ENCODE results near the gene SHKBP1.
"Not testable (repeated sequence)": the region's sequence is repeated elsewhere in the genome, so short reads cannot be mapped to it uniquely, and the experiment has no call there.

Gene SHKBP1

DNA sequence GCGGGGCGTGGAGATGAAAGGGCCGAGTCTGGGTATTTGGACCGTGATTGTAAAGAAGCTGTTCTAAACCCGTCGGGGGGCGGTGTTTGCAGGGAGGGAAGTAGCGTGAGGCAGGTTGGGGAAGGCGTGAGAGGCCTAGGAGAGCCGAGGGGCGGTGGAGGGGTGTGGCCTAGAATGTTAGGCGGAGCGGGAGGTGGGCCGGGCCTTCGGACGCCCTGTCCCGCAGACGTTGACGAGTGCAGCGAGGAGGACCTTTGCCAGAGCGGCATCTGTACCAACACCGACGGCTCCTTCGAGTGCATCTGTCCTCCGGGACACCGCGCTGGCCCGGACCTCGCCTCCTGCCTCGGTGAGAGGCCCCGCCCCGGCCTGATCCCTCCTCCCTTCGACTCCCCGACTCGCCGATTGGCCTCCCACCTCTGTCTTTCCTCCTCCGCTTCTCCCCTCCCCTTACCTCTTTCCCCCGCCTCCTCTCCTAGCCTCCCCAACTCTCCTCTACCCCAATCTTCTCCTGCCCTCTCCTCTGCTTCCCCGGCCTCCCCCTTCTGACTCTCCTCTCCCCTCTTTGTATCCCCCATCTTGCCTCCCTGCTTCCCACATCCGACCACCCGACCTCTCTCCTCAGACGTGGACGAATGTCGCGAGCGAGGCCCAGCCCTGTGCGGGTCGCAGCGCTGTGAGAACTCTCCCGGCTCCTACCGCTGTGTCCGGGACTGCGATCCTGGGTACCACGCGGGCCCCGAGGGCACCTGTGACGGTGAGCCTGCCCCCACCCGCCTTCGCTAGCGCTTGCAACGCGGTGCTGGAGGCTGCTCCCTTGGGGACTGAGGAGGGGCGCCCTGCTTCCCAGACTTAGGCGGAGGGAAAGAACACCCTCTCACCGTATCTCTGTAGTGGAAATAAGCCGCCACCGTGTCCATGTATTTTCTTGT is 37.3 kb downstream of the SHKBP1 start:
- peak in 4 of 56 donors; percentile 36 to 58 (median 48) for DNase-seq

DNA sequence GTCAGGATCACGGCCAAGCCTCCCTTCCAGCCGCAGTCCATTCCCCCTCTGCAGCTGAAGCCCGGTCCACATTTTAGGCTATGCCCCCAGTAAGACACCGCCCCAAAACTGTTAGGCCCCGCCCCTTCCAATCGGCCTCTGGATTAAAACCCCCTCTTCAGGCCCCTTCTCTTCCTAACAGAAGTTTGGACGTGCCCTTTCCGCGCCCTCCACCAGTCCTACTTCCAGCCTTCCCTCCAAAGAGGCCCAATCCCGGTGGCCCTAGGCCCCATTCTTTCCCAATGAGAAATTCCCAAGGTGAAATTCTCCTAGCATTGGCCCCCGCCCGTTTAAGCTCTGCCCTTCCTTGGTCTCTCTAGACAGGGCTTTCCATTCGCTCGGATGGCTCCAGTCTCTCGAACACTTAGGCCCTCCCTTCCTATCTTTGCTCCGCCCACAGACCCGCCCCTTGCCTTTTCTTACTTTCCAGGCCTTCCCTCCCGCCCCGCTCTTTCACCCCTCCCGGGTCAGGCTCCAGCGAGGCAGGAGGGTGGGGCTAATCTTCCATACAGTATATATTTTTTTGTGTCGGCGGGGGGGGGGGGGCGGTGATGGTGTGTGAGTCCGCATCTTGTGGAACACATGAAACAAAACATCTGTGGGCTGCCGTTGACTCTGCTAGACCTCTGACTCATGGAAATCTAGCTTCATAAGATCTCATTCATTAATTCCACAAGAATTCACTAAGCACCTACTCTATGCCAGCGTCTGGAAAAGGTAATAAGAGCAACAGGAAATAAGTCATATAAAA is 38.1 kb downstream of the SHKBP1 start:
- DNase-seq: peak in 6 of 56 donors; percentile 7 to 26 (median 16)

DNA sequence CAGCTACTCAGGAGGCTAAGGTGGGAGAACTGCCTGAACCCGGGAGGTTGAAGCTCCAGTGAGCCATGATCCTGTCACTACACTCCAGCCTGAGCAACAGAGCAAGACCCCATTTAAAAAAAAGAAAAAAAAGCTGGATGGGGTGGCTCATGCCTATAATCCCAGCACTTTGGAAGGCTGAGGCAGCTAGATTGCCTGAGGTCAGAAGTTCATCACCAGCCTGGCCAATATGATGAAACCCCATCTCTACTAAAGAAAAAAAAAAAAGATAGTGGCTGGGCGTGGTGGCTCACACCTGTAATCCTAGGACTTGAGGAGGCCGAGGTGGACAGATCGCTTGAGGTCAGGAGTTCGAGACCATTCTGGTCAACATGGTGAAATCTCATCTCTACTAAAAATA is 39.5 kb downstream of the SHKBP1 start:
- no peak for DNase-seq

DNA sequence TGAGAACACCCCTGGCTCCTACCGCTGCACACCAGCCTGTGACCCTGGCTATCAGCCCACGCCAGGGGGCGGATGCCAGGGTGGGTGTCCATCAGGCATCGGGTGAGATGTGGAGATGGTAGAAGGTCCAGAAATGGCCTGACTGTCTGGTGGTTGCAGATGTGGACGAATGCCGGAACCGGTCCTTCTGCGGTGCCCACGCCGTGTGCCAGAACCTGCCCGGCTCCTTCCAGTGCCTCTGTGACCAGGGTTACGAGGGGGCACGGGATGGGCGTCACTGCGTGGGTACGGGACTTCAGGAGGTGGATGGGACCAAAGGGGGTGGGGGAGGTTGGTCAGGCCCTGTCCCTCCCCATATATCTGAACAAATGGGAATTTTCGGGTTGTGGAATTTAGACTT is 40.3 kb downstream of the SHKBP1 start:
- no peak for DNase-seq

DNA sequence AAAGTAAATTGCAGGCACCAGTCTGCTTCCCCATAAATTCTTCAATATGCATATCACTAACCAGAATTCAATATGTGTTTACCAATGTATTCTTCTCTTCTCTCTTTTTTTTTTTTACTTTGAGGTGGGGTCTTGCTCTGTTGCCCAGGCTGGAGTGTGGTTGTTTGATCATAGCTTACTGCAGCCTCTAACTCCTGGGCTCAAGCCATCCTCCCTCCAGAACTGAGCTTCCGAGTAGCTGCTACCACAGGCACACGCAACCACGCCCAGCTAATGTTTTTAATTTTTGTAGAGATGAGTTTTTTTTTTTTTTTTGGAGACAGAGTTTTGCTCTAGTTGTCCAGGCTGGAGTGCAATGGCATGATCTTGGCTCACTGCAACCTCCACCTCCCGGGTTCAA is 41.3 kb downstream of the SHKBP1 start:
- DNase-seq: no peak

DNA sequence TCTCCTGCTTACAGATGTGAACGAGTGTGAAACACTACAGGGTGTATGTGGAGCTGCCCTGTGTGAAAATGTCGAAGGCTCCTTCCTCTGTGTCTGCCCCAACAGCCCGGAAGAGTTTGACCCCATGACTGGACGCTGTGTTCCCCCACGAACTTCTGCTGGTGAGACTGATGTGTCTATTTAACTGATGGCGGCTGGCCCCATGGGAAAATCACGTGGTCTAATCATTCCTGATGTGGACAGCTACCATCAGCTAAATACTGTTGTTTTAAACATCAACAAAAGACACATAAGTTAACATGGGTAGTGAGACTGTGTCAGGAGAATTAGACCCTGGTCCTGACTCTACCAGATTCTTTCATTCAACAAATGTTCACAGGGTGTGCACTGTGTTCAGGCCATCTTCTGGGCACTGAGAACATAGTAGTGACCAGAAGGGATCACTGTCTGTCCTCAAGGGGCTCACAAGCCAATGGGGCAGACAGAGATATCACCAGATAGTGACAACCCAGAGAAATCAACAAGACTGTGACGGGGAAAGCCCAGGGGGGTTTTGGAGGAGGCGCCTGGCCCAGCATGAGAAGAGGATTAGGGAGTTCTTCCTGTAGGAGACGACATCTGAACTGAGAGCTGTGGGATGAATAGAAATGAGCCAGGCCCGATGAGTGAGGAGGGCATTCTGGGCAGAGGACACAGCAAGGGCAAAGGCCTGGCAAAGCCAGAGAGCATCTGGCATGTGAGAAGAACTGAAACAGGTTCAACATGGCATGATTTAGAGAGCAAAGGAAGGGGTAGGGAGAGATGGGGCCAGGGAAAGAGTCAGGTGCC is 42.9 kb downstream of the SHKBP1 start:
- DNase-seq: no peak

DNA sequence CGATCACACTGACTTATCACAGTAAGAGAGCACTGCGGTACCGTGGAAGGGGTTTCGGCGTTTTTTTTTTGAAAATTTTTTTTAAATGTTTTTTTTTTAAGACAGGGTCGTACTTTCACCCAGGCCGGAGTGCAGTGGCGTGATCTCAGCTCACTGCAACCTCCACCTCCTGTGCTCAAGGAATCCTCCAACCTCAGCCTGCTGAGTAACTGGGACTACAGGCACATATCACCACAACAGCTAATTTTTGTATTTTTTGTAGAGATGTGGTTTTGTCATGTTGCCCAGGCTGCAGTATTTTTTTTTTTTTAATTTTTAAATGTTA is 43.5 kb downstream of the SHKBP1 start:
- DNase-seq: no peak

DNA sequence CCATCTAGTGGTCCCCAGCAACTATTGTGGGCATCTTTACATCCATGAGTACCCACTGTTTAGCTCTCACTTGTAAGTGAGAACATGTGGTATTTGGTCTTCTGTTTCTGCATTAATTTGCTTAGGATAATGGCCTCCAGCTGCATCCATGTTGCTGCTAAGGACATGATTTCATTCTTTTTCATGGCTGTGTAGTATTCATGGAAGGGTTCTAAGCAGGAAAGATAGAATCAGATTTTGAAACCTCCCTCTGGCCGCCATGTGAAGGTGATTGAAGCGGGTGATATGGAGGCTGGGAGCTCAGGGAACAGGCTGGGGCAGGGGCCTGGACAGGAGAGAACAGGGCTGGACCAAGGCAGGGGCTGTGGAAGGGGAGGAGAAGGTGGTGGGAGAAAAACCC is 44.6 kb downstream of the SHKBP1 start:
- no peak for DNase-seq

DNA sequence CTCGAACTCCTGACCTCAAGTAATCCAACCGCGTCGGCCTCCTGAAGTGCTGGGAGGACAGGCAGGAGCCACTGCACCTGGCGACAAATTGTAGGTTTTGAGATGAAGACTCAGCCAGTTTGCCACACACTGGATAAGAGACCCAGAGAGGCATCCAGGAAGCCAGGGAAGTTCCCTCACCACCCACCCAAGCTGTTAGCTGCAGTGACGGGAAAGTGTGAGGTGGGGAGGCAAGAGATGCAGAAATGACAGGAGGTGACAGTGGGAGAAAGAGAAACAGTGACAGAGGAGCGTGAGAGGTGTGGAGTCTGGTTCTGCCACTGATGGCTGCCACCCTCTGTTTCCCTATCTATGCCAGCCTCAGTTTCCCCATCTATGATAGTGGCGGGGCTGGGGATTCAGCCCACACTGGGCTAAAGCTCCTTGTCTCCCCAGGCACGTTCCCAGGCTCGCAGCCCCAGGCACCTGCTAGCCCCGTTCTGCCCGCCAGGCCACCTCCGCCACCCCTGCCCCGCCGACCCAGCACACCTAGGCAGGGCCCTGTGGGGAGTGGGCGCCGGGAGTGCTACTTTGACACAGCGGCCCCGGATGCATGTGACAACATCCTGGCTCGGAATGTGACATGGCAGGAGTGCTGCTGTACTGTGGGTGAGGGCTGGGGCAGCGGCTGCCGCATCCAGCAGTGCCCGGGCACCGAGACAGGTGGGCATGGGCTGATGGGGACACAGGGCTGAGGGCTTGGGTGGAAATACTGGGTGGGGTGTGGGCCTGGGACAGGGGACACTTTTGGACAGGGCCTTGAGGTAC is 45.5 kb downstream of the SHKBP1 start:
- DNase-seq: peak in 1 of 56 donors; percentile 27

DNA sequence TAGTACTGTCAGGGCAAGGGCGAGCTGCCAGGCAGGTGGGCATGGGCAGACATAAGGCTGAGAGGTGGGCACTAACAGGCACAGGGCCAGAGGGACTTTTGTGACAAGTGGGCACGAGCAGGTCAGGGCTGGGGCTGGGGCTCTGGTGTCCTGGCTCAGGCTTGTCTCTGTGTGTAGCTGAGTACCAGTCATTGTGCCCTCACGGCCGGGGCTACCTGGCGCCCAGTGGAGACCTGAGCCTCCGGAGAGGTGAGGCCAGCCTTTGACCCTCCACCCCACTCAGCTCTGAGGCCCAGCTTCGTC is 46.1 kb downstream of the SHKBP1 start:
- no peak for DNase-seq

DNA sequence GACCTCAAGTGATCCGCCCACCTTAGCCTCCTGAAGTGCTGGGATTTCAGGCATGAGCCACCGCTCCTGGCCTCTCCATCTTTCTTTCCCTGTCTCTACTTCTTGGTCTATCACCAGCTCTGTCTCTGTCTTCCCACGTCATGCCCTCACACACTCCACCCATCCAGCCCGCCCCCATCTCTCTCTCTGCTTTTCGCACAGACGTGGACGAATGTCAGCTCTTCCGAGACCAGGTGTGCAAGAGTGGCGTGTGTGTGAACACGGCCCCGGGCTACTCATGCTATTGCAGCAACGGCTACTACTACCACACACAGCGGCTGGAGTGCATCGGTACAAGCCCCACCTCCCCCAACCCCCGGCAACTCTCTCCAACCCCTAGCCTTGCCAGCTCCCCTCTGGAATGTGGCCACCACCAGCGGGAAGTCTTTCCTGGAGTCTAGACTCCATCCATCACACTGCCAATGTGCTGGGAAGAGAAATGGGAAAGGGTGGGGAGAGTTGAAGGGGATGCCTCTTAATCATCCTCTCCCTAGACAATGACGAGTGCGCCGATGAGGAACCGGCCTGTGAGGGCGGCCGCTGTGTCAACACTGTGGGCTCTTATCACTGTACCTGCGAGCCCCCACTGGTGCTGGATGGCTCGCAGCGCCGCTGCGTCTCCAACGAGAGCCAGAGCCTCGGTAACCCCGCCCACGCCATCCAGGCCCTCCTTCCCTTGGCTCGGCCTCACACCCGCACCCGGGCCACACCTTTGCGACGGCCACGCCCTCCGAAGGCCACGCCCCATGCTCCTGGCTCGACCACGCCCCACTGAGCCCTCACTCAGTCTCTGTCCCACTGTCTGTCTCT is 47.0 kb downstream of the SHKBP1 start:
- peak in 1 of 56 donors; percentile 34 for DNase-seq

DNA sequence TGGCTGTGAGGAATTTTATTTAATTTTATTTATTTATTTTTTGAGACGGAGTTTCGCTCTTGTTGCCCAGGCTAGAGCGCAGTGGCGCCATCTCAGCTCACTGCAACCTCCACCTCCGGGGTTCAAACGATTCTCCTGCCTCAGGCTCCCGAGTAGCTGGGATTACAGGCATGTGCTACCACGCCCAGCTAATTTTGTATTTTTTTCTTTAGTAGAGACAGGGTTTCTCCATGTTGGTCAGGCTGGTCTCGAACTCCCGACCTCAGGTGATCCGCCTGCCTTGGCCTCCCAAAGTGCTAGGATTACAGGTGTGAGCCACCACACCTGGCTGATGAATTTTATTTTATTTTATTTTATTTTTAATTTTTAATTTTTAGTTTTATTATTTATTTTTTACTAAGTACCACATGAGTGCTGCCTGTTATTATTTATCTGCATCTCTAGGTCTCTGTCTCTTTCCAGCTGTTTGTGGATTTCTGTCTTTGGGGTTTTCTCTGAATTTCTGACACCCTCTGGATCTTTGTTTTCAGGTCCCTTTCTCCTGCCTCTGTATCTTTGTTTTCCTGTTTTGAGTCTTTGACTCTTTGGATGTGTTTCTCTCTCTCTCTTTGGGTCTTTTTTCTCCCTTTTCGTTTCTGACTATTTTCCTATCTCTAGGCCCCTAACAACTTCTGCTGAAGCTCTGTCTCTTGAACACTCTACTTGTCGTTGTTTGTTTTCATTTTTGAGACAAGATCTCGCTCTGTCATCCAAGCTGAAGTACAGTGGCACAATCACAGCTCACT is 47.9 kb downstream of the SHKBP1 start:
- not testable (repeated sequence) for DNase-seq

DNA sequence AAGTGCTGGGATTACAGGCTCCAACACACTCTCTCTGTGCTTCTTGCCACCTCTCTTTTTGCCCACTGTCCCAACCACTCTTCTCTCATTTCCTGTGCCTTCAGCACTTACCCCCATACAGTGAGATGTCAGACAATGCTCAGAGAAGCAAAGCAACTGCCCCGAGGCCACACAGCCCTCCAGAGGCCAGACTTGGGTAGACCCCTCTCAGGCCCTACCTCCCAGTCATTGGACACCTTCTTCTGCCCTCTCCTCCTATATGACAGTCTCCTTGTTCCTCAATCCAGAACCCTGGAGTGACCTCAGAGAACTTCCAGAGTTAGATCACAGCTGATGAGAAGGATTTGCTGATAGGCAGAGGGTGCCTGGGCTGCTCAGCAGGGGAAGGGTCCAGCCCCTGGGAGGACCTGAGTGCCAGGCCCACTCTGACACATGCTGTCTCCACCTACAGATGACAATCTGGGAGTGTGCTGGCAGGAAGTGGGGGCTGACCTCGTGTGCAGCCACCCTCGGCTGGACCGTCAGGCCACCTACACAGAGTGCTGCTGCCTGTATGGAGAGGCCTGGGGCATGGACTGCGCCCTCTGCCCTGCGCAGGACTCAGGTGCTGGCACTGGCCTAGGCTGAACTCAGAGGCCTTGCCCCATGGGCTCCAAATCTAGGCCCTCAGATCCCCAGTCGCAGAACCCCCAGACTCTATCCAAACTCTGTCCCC is 48.9 kb downstream of the SHKBP1 start:
- DNase-seq: no peak

DNA sequence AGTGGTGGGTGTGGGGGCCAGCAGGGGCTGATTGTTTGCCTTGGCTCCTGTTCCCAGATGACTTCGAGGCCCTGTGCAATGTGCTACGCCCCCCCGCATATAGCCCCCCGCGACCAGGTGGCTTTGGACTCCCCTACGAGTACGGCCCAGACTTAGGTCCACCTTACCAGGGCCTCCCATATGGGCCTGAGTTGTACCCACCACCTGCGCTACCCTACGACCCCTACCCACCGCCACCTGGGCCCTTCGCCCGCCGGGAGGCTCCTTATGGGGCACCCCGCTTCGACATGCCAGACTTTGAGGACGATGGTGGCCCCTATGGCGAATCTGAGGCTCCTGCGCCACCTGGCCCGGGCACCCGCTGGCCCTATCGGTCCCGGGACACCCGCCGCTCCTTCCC is 50.2 kb downstream of the SHKBP1 start:
- DNase-seq: no peak

DNA sequence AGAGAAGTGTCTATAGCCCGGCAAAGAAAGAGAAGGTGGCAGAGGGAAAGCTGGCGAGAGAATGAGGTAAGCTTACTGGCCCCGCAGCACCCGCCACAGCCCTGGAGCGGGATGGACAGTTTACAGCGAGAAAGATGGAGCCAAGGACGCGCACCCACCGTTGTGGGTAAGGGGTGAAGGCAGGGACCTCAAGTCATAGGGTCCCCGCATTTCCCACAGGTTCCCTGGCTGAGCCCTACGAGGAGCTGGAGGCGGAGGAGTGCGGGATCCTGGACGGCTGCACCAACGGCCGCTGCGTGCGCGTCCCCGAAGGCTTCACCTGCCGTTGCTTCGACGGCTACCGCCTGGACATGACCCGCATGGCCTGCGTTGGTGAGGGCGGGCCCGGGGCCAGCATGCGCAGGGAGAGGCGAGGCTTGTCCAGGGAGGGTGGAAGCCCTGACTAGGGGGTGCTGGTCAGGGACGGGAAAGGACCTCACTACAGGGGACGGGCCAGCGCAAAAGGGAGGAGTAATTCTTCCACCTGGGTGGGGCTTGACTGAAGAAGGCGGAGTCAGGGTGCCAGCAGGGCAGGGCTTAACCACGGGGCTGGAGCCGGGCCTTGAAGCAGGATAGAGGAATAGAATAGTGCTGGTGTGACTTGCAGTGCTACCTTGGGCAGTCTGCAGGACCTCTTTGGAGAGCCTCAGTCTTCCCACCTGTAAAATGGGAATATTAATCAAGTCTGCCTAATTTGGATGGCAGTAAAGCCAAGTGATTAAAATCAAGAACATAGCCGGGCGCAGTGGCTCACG is 51.0 kb downstream of the SHKBP1 start:
- no peak for DNase-seq

DNA sequence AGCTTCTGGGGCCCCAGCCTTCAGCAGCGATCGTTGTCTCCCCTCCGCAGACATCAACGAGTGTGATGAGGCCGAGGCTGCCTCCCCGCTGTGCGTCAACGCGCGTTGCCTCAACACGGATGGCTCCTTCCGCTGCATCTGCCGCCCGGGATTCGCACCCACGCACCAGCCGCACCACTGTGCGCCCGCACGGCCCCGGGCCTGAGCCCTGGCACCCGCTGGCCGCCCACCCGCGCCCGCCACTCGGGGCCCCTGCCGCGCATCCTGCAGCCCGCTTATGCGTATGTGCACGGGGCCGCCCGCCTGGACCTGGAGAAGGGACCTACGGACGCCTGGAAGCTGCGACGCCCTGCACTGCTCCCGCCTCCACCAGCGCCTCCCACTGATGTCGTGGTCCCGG is 52.7 kb downstream of the SHKBP1 start:
- no peak for DNase-seq

DNA sequence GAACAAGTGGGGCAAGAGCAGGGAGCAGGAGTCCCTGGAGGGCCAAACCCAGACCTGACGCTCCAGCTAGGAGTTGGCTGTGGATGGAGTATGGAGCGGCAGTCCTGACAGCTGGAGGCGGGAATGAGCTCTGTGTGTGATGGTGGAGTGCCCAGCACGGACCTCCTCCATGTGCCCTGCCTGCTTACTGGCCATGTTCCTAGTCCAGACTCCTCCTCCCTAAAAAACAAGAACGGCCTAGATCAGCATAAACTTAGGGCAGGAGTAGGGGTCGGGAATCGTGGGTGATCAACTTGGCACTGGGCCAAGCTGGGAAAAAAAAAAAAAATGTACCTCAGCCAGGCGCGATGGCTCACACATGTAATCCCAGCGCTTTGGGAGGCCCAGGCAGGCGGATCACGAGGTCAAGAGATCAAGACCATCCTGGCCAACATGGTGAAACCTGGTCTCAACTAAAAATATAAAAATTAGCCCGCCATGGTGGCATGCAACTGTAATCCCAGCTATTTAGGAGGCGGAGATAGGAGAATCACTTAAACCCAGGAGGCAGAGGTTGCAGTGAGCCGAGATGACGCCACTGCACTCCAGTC is 54.0 kb downstream of the SHKBP1 start:
- no peak for DNase-seq

Data from nucleus accumbens (tissue), 56 donors.